Activated T-cell treated with anti-CD3 and anti-CD28 coated beads, Interleukin-2, amount 50 U/mL, for 4 hours (primary cell): ENCODE data around the gene FAM162B. TPM values are rescaled to one million over a fixed set of nuclear protein-coding genes. Genes with fewer than 3 reads are reported as not detected.
"Not testable (repeated sequence)": the region's sequence is repeated elsewhere in the genome, so short reads cannot be mapped to it uniquely, and the experiment has no call there.

Source experiments
- ATAC-seq, 2 donors: fragments of 200-7000 bp; cut with Tn5 transposase; one replicate each; pipeline ENCODE4 v1.10.0; 2021
- DNase-seq: peaks from one replicate; pipeline ENCODE4 v3.0.0-alpha.2; 2020
- H3K27me3 Mint-ChIP-seq: one replicate; pipeline ENCODE4 v1.8.0; 2021; ENCODE audit warnings: low read depth, mixed read lengths
- H3K36me3 Mint-ChIP-seq: one replicate; pipeline ENCODE4 v1.8.0; 2022; ENCODE audit warnings: mixed read lengths; ENCODE audit not compliant: insufficient read depth
- H3K4me1 Mint-ChIP-seq: one replicate; pipeline ENCODE4 v1.8.0; 2021; ENCODE audit warnings: low read depth, mixed read lengths
- H3K4me3 Mint-ChIP-seq: one replicate; pipeline ENCODE4 v1.8.0; 2021; ENCODE audit warnings: mild to moderate bottlenecking, moderate library complexity, mixed read lengths
- H3K9me3 Mint-ChIP-seq: one replicate; pipeline ENCODE4 v1.8.0; 2021; ENCODE audit warnings: mixed read lengths
- total RNA-seq, 3 donors: library from RNA; stranded (reverse); gene quantifications; one replicate each; pipeline ENCODE4 v1.2.1, GENCODE V29; 2021

The FAM162B gene
- total RNA-seq, 3 donors from 2014 or later: not detected

- DNase-seq (no peak), ATAC-seq (no peak)
- Mint-ChIP-seq H3K36me3 (no peaks in the 10 kb centered on the region), H3K4me3 (no peak overlapping the region), H3K4me1 (peaks cover 14% of the 10 kb centered on the region), H3K9me3 (no peaks in the 10 kb centered on the region), H3K27me3 (peaks cover 46% of the 10 kb centered on the region)
These were observed 2.5 kb downstream of the FAM162B start for GRCh38 chr6:116763048-116763447.

GRCh38 chr6:116762235-116762634, 3.3 kb downstream of the FAM162B start:
- H3K9me3 Mint-ChIP-seq: no peaks in the 10 kb centered on the region
- no peak for ATAC-seq
- H3K4me3 Mint-ChIP-seq: no peak overlapping the region
- peaks cover 43% of the 10 kb centered on the region for H3K27me3 Mint-ChIP-seq
- H3K4me1 Mint-ChIP-seq: peaks cover 14% of the 10 kb centered on the region
- DNase-seq: no peak
- no peaks in the 10 kb centered on the region for H3K36me3 Mint-ChIP-seq

GRCh38 chr6:116761779-116762178, 3.7 kb downstream of the FAM162B start:
- no peaks in the 10 kb centered on the region for H3K36me3 Mint-ChIP-seq
- ATAC-seq: peak in 1 of 2 donors; percentile 61
- peaks cover 39% of the 10 kb centered on the region for H3K27me3 Mint-ChIP-seq

GRCh38 chr6:116745176-116745575, 20.3 kb downstream of the FAM162B start:
- H3K4me1 Mint-ChIP-seq: no peaks in the 10 kb centered on the region
- DNase-seq (no peak), ATAC-seq (no peak)
- H3K27me3 Mint-ChIP-seq: no peaks in the 10 kb centered on the region
- peaks cover 27% of the 10 kb centered on the region for H3K9me3 Mint-ChIP-seq
- no peak overlapping the region for H3K4me3 Mint-ChIP-seq
- no peaks in the 10 kb centered on the region for H3K36me3 Mint-ChIP-seq

More at GRCh38 chr6:116761779-116762178, 3.7 kb downstream of the FAM162B start:
- H3K4me1 Mint-ChIP-seq: peaks cover 14% of the 10 kb centered on the region
- no peaks in the 10 kb centered on the region for H3K9me3 Mint-ChIP-seq
- H3K4me3 Mint-ChIP-seq: no peak overlapping the region
- no peak for DNase-seq

GRCh38 chr6:116741571-116741970, 23.9 kb downstream of the FAM162B start:
- H3K27me3 Mint-ChIP-seq: no peaks in the 10 kb centered on the region
- H3K4me3 Mint-ChIP-seq: no peak overlapping the region
- DNase-seq (no peak), ATAC-seq (no peak)
- no peaks in the 10 kb centered on the region for H3K4me1 Mint-ChIP-seq
- H3K9me3 Mint-ChIP-seq: peaks cover 45% of the 10 kb centered on the region
- H3K36me3 Mint-ChIP-seq: peaks cover 10% of the 10 kb centered on the region

- H3K4me3 Mint-ChIP-seq, H3K4me1 Mint-ChIP-seq, DNase-seq, ATAC-seq, H3K27me3 Mint-ChIP-seq: not testable (repeated sequence)
- Mint-ChIP-seq H3K36me3 (peaks cover 20% of the 10 kb centered on the region), H3K9me3 (peaks cover 51% of the 10 kb centered on the region)
These were observed 25.0 kb downstream of the FAM162B start for GRCh38 chr6:116740486-116740885.

GRCh38 chr6:116737004-116737403, 28.5 kb downstream of the FAM162B start:
- ATAC-seq (no peak), DNase-seq (no peak)
- Mint-ChIP-seq H3K4me1 (no peaks in the 10 kb centered on the region), H3K4me3 (no peak overlapping the region), H3K36me3 (peaks cover 37% of the 10 kb centered on the region), H3K9me3 (peaks cover 39% of the 10 kb centered on the region), H3K27me3 (no peaks in the 10 kb centered on the region)

- Mint-ChIP-seq H3K9me3 (peaks cover 7% of the 10 kb centered on the region), H3K36me3 (peaks cover 55% of the 10 kb centered on the region), H3K4me1 (no peaks in the 10 kb centered on the region), H3K4me3 (no peak overlapping the region), H3K27me3 (no peaks in the 10 kb centered on the region)
- DNase-seq (no peak), ATAC-seq (no peak)
These were observed 35.0 kb downstream of the FAM162B start for GRCh38 chr6:116730513-116730912.

GRCh38 chr6:116726947-116727346, 38.6 kb downstream of the FAM162B start:
- ATAC-seq: no peak
- no peaks in the 10 kb centered on the region for H3K9me3 Mint-ChIP-seq
- no peaks in the 10 kb centered on the region for H3K27me3 Mint-ChIP-seq
- no peaks in the 10 kb centered on the region for H3K4me1 Mint-ChIP-seq
- H3K4me3 Mint-ChIP-seq: no peak overlapping the region
- H3K36me3 Mint-ChIP-seq: peaks cover 59% of the 10 kb centered on the region
- no peak for DNase-seq

- ATAC-seq (no peak), DNase-seq (no peak)
- Mint-ChIP-seq H3K27me3 (no peaks in the 10 kb centered on the region), H3K4me3 (no peak overlapping the region), H3K36me3 (peaks cover 46% of the 10 kb centered on the region), H3K4me1 (peaks cover 7% of the 10 kb centered on the region), H3K9me3 (no peaks in the 10 kb centered on the region)
These were observed 50.8 kb downstream of the FAM162B start for GRCh38 chr6:116714761-116715160.

GRCh38 chr6:116714296-116714695, 51.2 kb downstream of the FAM162B start:
- no peaks in the 10 kb centered on the region for H3K27me3 Mint-ChIP-seq
- peaks cover 44% of the 10 kb centered on the region for H3K36me3 Mint-ChIP-seq
- H3K4me1 Mint-ChIP-seq: peaks cover 7% of the 10 kb centered on the region

GRCh38 chr6:116705917-116706316, 59.6 kb downstream of the FAM162B start:
- peaks cover 1% of the 10 kb centered on the region for H3K4me1 Mint-ChIP-seq
- no peak for DNase-seq
- H3K36me3 Mint-ChIP-seq: peaks cover 16% of the 10 kb centered on the region
- no peak overlapping the region for H3K4me3 Mint-ChIP-seq
- no peaks in the 10 kb centered on the region for H3K9me3 Mint-ChIP-seq
- H3K27me3 Mint-ChIP-seq: no peaks in the 10 kb centered on the region
- no peak for ATAC-seq

More at GRCh38 chr6:116714296-116714695, 51.2 kb downstream of the FAM162B start:
- DNase-seq (no peak), ATAC-seq (no peak)
- H3K9me3 Mint-ChIP-seq: no peaks in the 10 kb centered on the region
- no peak overlapping the region for H3K4me3 Mint-ChIP-seq

GRCh38 chr6:116703888-116704287, 61.6 kb downstream of the FAM162B start:
- H3K36me3 Mint-ChIP-seq: peaks cover 25% of the 10 kb centered on the region
- H3K27me3 Mint-ChIP-seq, H3K9me3 Mint-ChIP-seq, ATAC-seq, DNase-seq, H3K4me1 Mint-ChIP-seq, H3K4me3 Mint-ChIP-seq: not testable (repeated sequence)
